Skeletal muscle tissue (tissue), 4 donors: ENCODE measurements around the gene TRIO. TPM values are rescaled to one million over a fixed set of nuclear protein-coding genes. Genes with fewer than 3 reads are reported as not detected.

Experiments
- H3K27ac ChIP-seq: one replicate; pipeline ENCODE4 v1.7.0; 2013; ENCODE audit warnings: mild to moderate bottlenecking, low read depth, low read length, inconsistent platforms
- H3K27me3 ChIP-seq, 3 donors: one replicate each; pipeline ENCODE4 v1.7.0; 2013; ENCODE audit warnings: low read length in 3 of 3; ENCODE audit not compliant: control insufficient read depth in 3 of 3, insufficient read depth in 3 of 3
- H3K36me3 ChIP-seq, 3 donors: one replicate each; pipeline ENCODE4 v1.7.0; 2013; ENCODE audit warnings: low read length in 3 of 3; ENCODE audit not compliant: control insufficient read depth in 3 of 3, insufficient read depth in 3 of 3
- H3K4me1 ChIP-seq, 3 donors: one replicate each; pipeline ENCODE4 v1.7.0; 2013; ENCODE audit warnings: low read length in 3 of 3, mild to moderate bottlenecking in 3 of 3; ENCODE audit not compliant: control insufficient read depth in 3 of 3, insufficient read depth in 3 of 3
- H3K4me3 ChIP-seq, 3 donors: one replicate each; pipeline ENCODE4 v1.7.0; 2013; ENCODE audit warnings: low read length in 3 of 3
- H3K9ac ChIP-seq, 3 donors: one replicate each; pipeline ENCODE4 v1.7.0; 2013; ENCODE audit warnings: low read length in 3 of 3, mild to moderate bottlenecking in 3 of 3, moderate library complexity in 2 of 3, low read depth in 1 of 3
- H3K9me3 ChIP-seq, 3 donors: one replicate each; pipeline ENCODE4 v1.7.0; 2013; ENCODE audit warnings: low read length in 3 of 3; ENCODE audit not compliant: control insufficient read depth in 3 of 3
- total RNA-seq: library from RNA; depleted of rRNA; stranded (reverse); fragments of >200 nt; gene quantifications from one replicate; pipeline ENCODE4 v1.2.3, GENCODE V29; 2014
- donor health status: Osteomylitis.

TRIO gene
- total RNA-seq, 1 donor from 2014 or later, result 200 TPM

DNA sequence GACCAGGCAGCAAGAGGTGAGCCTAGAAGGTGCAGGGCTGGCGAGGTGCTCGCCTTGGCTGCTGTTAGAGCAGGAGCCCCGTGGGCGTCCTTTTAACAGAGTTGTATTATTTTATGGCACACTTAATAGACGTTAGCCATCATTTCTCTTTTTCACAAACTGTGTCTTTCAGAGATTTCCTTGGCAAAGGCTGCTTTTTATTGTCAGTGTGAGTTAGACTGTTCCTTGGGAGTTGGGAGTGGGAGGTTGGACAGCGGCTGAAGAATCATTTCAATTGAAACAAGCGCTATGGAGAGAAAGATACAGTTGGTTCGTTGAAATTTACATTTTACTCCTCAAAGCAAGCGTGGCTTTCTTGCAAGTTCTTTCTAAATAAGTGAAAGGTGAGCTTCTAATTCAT, 133.2 kb downstream of the TRIO start:
- Histone ChIP-seq H3K36me3 (peaks cover 0 to 6% (median 0%) of the 10 kb centered on the region in 3 donors), H3K9me3 (no peaks in the 10 kb centered on the region), H3K4me1 (peaks cover 0 to 32% (median 4%) of the 10 kb centered on the region in 3 donors), H3K27ac (no peak overlapping the region), H3K9ac (no peak overlapping the region), H3K4me3 (no peak overlapping the region), H3K27me3 (no peaks in the 10 kb centered on the region)

- Histone ChIP-seq H3K9me3 (no peaks in the 10 kb centered on the region), H3K27ac (no peak overlapping the region), H3K4me1 (peaks cover 5 to 39% (median 11%) of the 10 kb centered on the region in 3 donors), H3K9ac (no peak overlapping the region), H3K4me3 (no peak overlapping the region), H3K27me3 (no peaks in the 10 kb centered on the region), H3K36me3 (peaks cover 0 to 6% (median 0%) of the 10 kb centered on the region in 3 donors)
Observed at GRCh38 chr5:14277385-14278320, 134.5 kb downstream of the TRIO start.

DNA sequence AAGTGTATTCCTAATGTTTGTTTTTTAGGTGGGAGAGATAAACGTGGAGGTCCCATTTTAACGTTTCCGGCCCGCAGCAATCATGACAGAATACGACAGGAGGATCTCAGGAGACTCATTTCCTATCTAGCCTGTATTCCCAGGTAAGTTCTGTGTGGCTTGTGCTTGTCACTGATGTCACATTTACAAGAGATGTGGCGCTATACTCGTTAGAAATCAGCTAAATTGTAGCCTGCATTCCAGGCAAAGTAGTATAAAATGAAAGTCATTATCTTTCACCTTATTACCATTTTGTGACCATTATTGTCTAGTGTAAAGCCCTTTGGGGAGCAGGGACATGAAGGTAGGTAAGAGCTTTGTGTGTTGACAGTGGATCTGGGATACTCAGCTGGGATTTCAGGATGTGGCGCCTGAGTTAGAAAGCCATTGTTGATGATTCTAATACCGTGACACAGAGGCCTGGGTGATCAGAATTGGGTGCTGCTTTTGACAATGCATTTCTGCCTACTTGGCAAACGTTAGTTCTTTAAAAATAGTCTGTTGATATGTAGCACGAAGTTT, 137.2 kb downstream of the TRIO start:
- Histone ChIP-seq H3K4me1 (peaks cover 5 to 65% (median 25%) of the 10 kb centered on the region in 3 donors), H3K27ac (no peak overlapping the region), H3K9me3 (no peaks in the 10 kb centered on the region), H3K27me3 (no peaks in the 10 kb centered on the region), H3K36me3 (peaks cover 0 to 6% (median 0%) of the 10 kb centered on the region in 3 donors), H3K4me3 (no peak overlapping the region), H3K9ac (no peak overlapping the region)

DNA sequence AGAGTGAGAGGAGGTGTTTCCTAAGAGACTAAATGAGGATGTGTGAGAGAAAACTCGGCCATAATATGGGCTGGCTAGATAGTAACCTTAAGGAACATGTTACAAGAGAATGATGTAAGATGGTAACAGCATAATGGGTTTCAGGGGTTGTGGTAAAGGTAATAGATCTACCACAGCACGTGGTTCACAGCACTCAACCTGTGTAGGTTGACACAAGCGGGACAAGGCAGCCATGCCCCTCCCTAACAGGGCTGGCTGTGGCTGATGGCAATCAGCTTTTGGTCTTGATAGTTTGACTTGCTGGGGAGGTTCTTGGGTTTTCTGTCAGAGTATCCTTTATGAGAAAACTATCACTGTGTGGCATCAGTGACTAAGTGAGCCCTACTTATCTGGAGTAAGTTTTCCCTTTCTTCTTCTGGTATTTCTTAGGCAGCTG, 138.6 kb downstream of the TRIO start:
- Histone ChIP-seq H3K4me1 (peaks cover 19 to 72% (median 33%) of the 10 kb centered on the region in 3 donors), H3K27ac (no peak overlapping the region)

GRCh38 chr5:14283139-14283538, 140.0 kb downstream of the TRIO start:
- H3K4me3 ChIP-seq, result no peak overlapping the region
- peaks cover 0 to 6% (median 0%) of the 10 kb centered on the region in 3 donors for H3K36me3 ChIP-seq
- H3K27ac ChIP-seq, result no peak overlapping the region
- H3K27me3 ChIP-seq, result no peaks in the 10 kb centered on the region
- peaks cover 27 to 70% (median 40%) of the 10 kb centered on the region in 3 donors for H3K4me1 ChIP-seq
- H3K9me3 ChIP-seq, result no peaks in the 10 kb centered on the region
- peak overlapping the region in 1 of 3 donors; percentile 5 for H3K9ac ChIP-seq

More for the DNA sequence above, 138.6 kb downstream of the TRIO start:
- no peaks in the 10 kb centered on the region for H3K27me3 ChIP-seq
- H3K4me3 ChIP-seq, result peak overlapping the region in 1 of 3 donors; percentile 17
- H3K9me3 ChIP-seq, result no peaks in the 10 kb centered on the region
- H3K36me3 ChIP-seq, result peaks cover 0 to 6% (median 0%) of the 10 kb centered on the region in 3 donors
- peak overlapping the region in 1 of 3 donors; percentile 11 for H3K9ac ChIP-seq

DNA sequence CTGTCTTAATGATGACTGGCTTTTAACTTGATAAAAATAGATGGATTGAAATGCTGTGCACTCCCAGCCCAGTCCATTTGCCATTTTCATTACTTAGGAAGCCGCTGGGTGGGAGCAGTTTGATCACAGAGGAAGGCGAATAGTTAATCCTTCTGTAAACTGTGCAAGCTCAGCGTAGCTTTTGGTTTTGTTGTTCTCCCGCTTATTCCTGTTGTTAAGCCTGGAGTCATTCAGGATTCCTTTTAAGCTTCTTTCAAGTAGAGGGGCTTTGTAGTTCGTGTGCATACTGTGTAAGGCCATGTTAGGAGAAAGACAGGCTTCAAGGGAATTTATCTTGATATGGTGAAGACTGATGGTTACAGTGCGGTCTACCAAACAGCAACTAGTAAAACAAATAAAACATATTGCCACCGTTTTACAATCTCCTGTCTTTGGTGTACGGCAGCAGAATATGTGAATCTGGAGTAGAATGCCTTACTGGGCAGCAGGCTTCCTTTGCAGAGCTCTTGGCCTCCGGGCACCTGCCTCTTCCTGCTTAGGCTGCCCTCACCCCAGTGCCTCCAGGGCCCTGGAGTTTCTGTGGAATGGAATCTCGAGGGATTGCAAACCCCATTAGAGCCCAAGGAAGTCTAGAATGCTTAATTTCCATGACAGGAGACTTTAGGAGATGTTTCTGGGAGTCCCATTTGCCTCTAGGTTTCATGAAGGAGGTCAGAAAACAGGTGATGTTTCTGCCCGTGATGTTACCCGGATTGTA, 141.4 kb downstream of the TRIO start:
- Histone ChIP-seq H3K27ac (no peak overlapping the region), H3K4me3 (no peak overlapping the region), H3K4me1 (peaks cover 27 to 71% (median 43%) of the 10 kb centered on the region in 3 donors), H3K36me3 (peaks cover 0 to 6% (median 0%) of the 10 kb centered on the region in 3 donors), H3K9ac (no peak overlapping the region), H3K9me3 (no peaks in the 10 kb centered on the region), H3K27me3 (no peaks in the 10 kb centered on the region)

DNA sequence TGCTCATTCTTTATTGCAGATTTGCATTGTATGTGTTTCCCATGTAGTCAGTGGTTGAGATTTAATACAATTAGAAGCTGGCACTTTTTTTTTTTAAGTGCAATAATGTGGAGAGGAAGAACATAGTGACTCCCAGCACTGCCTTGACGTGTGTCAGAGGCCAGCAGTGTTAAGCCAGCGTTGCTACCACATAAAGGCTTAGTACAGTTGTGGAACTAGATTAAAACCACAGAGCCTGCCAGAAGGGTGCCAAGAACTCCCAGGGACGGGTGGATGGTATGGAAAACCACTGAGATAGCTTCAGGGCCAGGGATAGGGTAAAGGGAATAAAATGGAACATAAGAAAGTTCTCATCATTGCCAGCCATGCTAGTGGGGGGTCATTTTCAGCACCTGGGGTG, 142.9 kb downstream of the TRIO start:
- Histone ChIP-seq H3K4me3 (no peak overlapping the region), H3K27me3 (no peaks in the 10 kb centered on the region), H3K9ac (peak overlapping the region in 2 of 3 donors; percentile 35 to 47), H3K27ac (peak overlapping the region; percentile 28), H3K4me1 (peaks cover 27 to 61% (median 43%) of the 10 kb centered on the region in 3 donors), H3K9me3 (no peaks in the 10 kb centered on the region), H3K36me3 (peaks cover 2 to 5% (median 3%) of the 10 kb centered on the region in 3 donors)

DNA sequence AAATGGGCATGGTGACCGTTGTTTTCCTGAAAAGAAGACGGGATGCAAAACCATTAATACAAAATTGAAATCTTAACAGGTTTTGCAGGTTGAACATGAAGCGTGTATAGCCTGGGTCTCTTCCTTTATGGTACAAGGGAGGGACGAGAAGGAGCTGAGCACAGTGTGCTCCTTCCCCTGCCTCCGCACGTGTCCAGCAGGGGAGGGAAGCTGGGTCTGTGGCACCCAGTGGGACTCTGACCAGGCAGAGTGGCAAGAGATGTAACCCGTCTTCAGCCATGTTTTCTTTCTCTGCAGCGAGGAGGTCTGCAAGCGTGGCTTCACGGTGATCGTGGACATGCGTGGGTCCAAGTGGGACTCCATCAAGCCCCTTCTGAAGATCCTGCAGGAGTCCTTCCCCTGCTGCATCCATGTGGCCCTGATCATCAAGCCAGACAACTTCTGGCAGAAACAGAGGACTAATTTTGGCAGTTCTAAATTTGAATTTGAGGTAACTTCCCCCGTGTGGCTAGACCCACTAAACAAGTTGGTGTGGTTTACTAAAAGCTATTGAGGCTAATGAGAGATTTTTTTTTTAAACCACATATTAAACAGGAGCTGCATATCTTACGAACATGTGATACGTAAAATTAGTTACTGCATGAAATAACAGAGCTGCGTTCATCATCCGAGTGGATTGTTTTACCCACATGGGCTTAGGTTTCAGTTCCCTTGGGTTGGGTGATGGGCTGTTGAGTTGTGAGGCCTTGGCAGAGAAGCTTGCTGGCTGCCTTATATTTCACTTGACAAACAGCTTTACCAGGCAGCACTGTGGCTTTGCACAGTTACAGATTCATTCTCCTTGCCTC, 143.7 kb downstream of the TRIO start:
- Histone ChIP-seq H3K4me1 (peaks cover 23 to 55% (median 41%) of the 10 kb centered on the region in 3 donors), H3K27ac (peak overlapping the region; percentile 59), H3K9ac (peak overlapping the region; percentile 46 to 64 (median 59)), H3K9me3 (no peaks in the 10 kb centered on the region), H3K27me3 (no peaks in the 10 kb centered on the region), H3K4me3 (peak overlapping the region; percentile 16 to 28 (median 23)), H3K36me3 (peaks cover 3 to 8% (median 6%) of the 10 kb centered on the region in 3 donors)
